Activated CD4-positive, alpha-beta memory T cell treated with anti-CD3 and anti-CD28 coated beads, Interleukin-2, amount 10 ng/mL, durations not matched to agents 7 days and 5 days (primary cell): ENCODE measurements around the gene SMAD6. TPM values are rescaled to one million over a fixed set of nuclear protein-coding genes. Genes with fewer than 3 reads are reported as not detected.

Experiments used
- CTCF ChIA-PET: fragments of 350-600 bp; sonication (Branson Sonifier 250); formaldehyde crosslinking; loops from one replicate; lab custom pipeline; 2021; ENCODE audit warnings: antibody characterized with exemption, inconsistent platforms; lab: Charles Lee
- POLR2A ChIA-PET: fragments of 350-600 bp; sonication (Branson Sonifier 250); formaldehyde crosslinking; loops from one replicate; lab custom pipeline; 2021; ENCODE audit warnings: antibody characterized with exemption; lab: Charles Lee
- DNase-seq: peaks from one replicate; pipeline ENCODE4 v3.0.0-alpha.2; 2020
- H3K27ac Mint-ChIP-seq: one replicate; pipeline ENCODE4 v1.8.0; 2021; ENCODE audit warnings: mild to moderate bottlenecking, mixed read lengths
- H3K27me3 Mint-ChIP-seq: one replicate; pipeline ENCODE4 v1.8.0; 2021; ENCODE audit warnings: mixed read lengths
- H3K36me3 Mint-ChIP-seq: one replicate; pipeline ENCODE4 v1.8.0; 2021; ENCODE audit warnings: low read depth, mixed read lengths
- H3K4me1 Mint-ChIP-seq: one replicate; pipeline ENCODE4 v1.8.0; 2021; ENCODE audit warnings: mixed read lengths
- H3K4me3 Mint-ChIP-seq: one replicate; pipeline ENCODE4 v1.8.0; 2021; ENCODE audit warnings: mild to moderate bottlenecking, mixed read lengths
- H3K9me3 Mint-ChIP-seq: one replicate; pipeline ENCODE4 v1.8.0; 2021; ENCODE audit warnings: mixed read lengths
- total RNA-seq, 2 experiments: library from RNA; stranded (reverse); gene quantifications; one replicate each; pipeline ENCODE4 v1.2.3, GENCODE V29; 2021

SMAD6 gene
- total RNA-seq, 2 experiments from 2014 or later: 0.53 to 0.58 TPM

GRCh38 chr15:66718220-66718988, 16.4 kb downstream of the SMAD6 start:
- Mint-ChIP-seq H3K9me3 (no peaks in the 10 kb centered on the region), H3K27me3 (peaks cover 13% of the 10 kb centered on the region), H3K4me1 (peaks cover 38% of the 10 kb centered on the region), H3K27ac (no peak overlapping the region), H3K36me3 (no peaks in the 10 kb centered on the region), H3K4me3 (no peak overlapping the region)
- CTCF ChIA-PET: interaction anchor here (2.8 kb wide), 1 partner anchor 14 kb away, joined by 22 read pairs; the partner anchor contains the start of gene SMAD6
- POLR2A ChIA-PET: no interaction called here
- DNase-seq: no peak

- ChIA-PET CTCF (interaction anchor here (1.6 to 2.8 kb wide), 3 partner anchors 9 to 15 kb away, joined by 5 to 22 read pairs (median 7); partner anchors contain the start of gene SMAD6), POLR2A (interaction anchor here (0.7 to 2.4 kb wide), 8 partner anchors 9 to 214 kb away, joined by 3 to 37 read pairs (median 7); partner anchors contain the start of genes SMAD6 and ZWILCH)
- H3K36me3 Mint-ChIP-seq: no peaks in the 10 kb centered on the region
- no peak overlapping the region for H3K4me3 Mint-ChIP-seq
- H3K27me3 Mint-ChIP-seq: peaks cover 12% of the 10 kb centered on the region
- DNase-seq: no peak
- H3K4me1 Mint-ChIP-seq: peaks cover 43% of the 10 kb centered on the region
- peak overlapping the region; percentile 85 for H3K27ac Mint-ChIP-seq
- no peaks in the 10 kb centered on the region for H3K9me3 Mint-ChIP-seq
These were observed 17.4 kb downstream of the SMAD6 start for GRCh38 chr15:66719471-66719870.

- peaks cover 43% of the 10 kb centered on the region for H3K4me1 Mint-ChIP-seq
- H3K36me3 Mint-ChIP-seq: no peaks in the 10 kb centered on the region
- POLR2A ChIA-PET: interaction anchor here (0.7 to 2.4 kb wide), 11 partner anchors 10 to 333 kb away, joined by 3 to 37 read pairs (median 4); partner anchors contain the start of genes SMAD6 and ZWILCH
- CTCF ChIA-PET: interaction anchor here (0.5 to 2.8 kb wide), 8 partner anchors 10 to 132 kb away, joined by 3 to 22 read pairs (median 6); partner anchors contain the start of gene SMAD6
- peaks cover 9% of the 10 kb centered on the region for H3K27me3 Mint-ChIP-seq
- H3K9me3 Mint-ChIP-seq: no peaks in the 10 kb centered on the region
- peak overlapping the region; percentile 85 for H3K27ac Mint-ChIP-seq
- H3K4me3 Mint-ChIP-seq: no peak overlapping the region
- peak; percentile 78 for DNase-seq
These were observed 18.4 kb downstream of the SMAD6 start for GRCh38 chr15:66720206-66721010.

GRCh38 chr15:66721020-66721419, 19.0 kb downstream of the SMAD6 start:
- no peaks in the 10 kb centered on the region for H3K9me3 Mint-ChIP-seq
- ChIA-PET CTCF (interaction anchor here (0.5 to 2.8 kb wide), 8 partner anchors 10 to 131 kb away, joined by 3 to 22 read pairs (median 6); partner anchors contain the start of gene SMAD6), POLR2A (interaction anchor here (1.1 to 2.4 kb wide), 5 partner anchors 9 to 334 kb away, joined by 3 to 37 read pairs (median 8); partner anchors contain the start of gene SMAD6)
- H3K4me1 Mint-ChIP-seq: peaks cover 41% of the 10 kb centered on the region
- H3K27me3 Mint-ChIP-seq: peaks cover 6% of the 10 kb centered on the region
- no peak overlapping the region for H3K4me3 Mint-ChIP-seq
- no peak for DNase-seq
- H3K36me3 Mint-ChIP-seq: no peaks in the 10 kb centered on the region
- peak overlapping the region; percentile 85 for H3K27ac Mint-ChIP-seq

- H3K4me1 Mint-ChIP-seq: peaks cover 41% of the 10 kb centered on the region
- peak; percentile 37 for DNase-seq
- H3K4me3 Mint-ChIP-seq: no peak overlapping the region
- no peaks in the 10 kb centered on the region for H3K36me3 Mint-ChIP-seq
- ChIA-PET POLR2A (interaction anchor here (1.1 to 2.4 kb wide), 6 partner anchors 11 to 44 kb away, joined by 3 to 37 read pairs (median 6); partner anchors contain the start of gene SMAD6), CTCF (interaction anchor here (1.2 to 2.8 kb wide), 4 partner anchors 9 to 129 kb away, joined by 3 to 9 read pairs (median 8); no protein-coding TSS in a partner anchor)
- H3K9me3 Mint-ChIP-seq: no peaks in the 10 kb centered on the region
- peak overlapping the region; percentile 85 for H3K27ac Mint-ChIP-seq
- H3K27me3 Mint-ChIP-seq: peaks cover 4% of the 10 kb centered on the region
These were observed 19.5 kb downstream of the SMAD6 start for GRCh38 chr15:66721501-66721937.

- DNase-seq: no peak
- Mint-ChIP-seq H3K36me3 (no peaks in the 10 kb centered on the region), H3K27ac (no peak overlapping the region), H3K4me1 (peaks cover 41% of the 10 kb centered on the region), H3K27me3 (no peaks in the 10 kb centered on the region), H3K9me3 (no peaks in the 10 kb centered on the region), H3K4me3 (no peak overlapping the region)
- ChIA-PET CTCF (interaction anchor here (1.2 to 2.8 kb wide), 3 partner anchors 21 to 129 kb away, joined by 3 to 9 read pairs (median 8); no protein-coding TSS in a partner anchor), POLR2A (interaction anchor here (1.2 to 2.3 kb wide), 3 partner anchors 17 to 28 kb away, joined by 3 to 8 read pairs (median 4); no protein-coding TSS in a partner anchor)
These were observed 19.9 kb downstream of the SMAD6 start for GRCh38 chr15:66721954-66722353.

GRCh38 chr15:66722757-66723540, 20.9 kb downstream of the SMAD6 start:
- Mint-ChIP-seq H3K9me3 (no peaks in the 10 kb centered on the region), H3K27me3 (no peaks in the 10 kb centered on the region), H3K36me3 (no peaks in the 10 kb centered on the region), H3K27ac (no peak overlapping the region), H3K4me1 (peaks cover 41% of the 10 kb centered on the region), H3K4me3 (no peak overlapping the region)
- no peak for DNase-seq
- ChIA-PET CTCF (interaction anchor here (2.8 kb wide), 1 partner anchor 128 kb away, joined by 9 read pairs; no protein-coding TSS in a partner anchor), POLR2A (interaction anchor here (1.2 to 2.3 kb wide), 5 partner anchors 18 to 29 kb away, joined by 3 to 8 read pairs (median 4); no protein-coding TSS in a partner anchor)

GRCh38 chr15:66723826-66724731, 22.0 kb downstream of the SMAD6 start:
- DNase-seq: no peak
- CTCF ChIA-PET: no interaction called here
- Mint-ChIP-seq H3K4me3 (no peak overlapping the region), H3K27me3 (no peaks in the 10 kb centered on the region), H3K4me1 (peaks cover 37% of the 10 kb centered on the region), H3K27ac (no peak overlapping the region), H3K9me3 (no peaks in the 10 kb centered on the region), H3K36me3 (no peaks in the 10 kb centered on the region)
- POLR2A ChIA-PET: interaction anchor here (1.6 to 2.3 kb wide), 3 partner anchors 21 to 30 kb away, joined by 4 to 8 read pairs (median 5); no protein-coding TSS in a partner anchor

- Mint-ChIP-seq H3K4me3 (no peak overlapping the region), H3K27ac (no peak overlapping the region), H3K4me1 (peaks cover 31% of the 10 kb centered on the region), H3K27me3 (no peaks in the 10 kb centered on the region), H3K36me3 (no peaks in the 10 kb centered on the region), H3K9me3 (no peaks in the 10 kb centered on the region)
- POLR2A ChIA-PET: no interaction called here
- CTCF ChIA-PET: no interaction called here
- no peak for DNase-seq
These were observed 22.9 kb downstream of the SMAD6 start for GRCh38 chr15:66724732-66725463.

- no peaks in the 10 kb centered on the region for H3K27me3 Mint-ChIP-seq
- H3K36me3 Mint-ChIP-seq: no peaks in the 10 kb centered on the region
- ChIA-PET CTCF (no interaction called here), POLR2A (no interaction called here)
- H3K27ac Mint-ChIP-seq: no peak overlapping the region
- no peak overlapping the region for H3K4me3 Mint-ChIP-seq
- H3K4me1 Mint-ChIP-seq: peaks cover 29% of the 10 kb centered on the region
- H3K9me3 Mint-ChIP-seq: no peaks in the 10 kb centered on the region
- DNase-seq: no peak
These were observed 23.4 kb downstream of the SMAD6 start for GRCh38 chr15:66725464-66725785.
